ENCODE results near the gene CFAP61. TPM values are rescaled to one million over a fixed set of nuclear protein-coding genes. Genes with fewer than 3 reads are reported as not detected.

The CFAP61 gene
- total RNA-seq, 1 experiment from 2014 or later: 0.28 TPM

GRCh38 chr20:20318365-20319161 is 266.2 kb downstream of the CFAP61 start:
- no peaks in the 10 kb centered on the region for H3K4me1 ChIP-seq (ENCODE audit: control insufficient read depth, insufficient read depth, low read length)
- no peak for DNase-seq (ENCODE audit: low read depth, low spot score)
- H3K27me3 ChIP-seq (ENCODE audit: control insufficient read depth, insufficient read depth, low read length): no peaks in the 10 kb centered on the region
- H3K27ac ChIP-seq (ENCODE audit: low read length): no peak overlapping the region
- in situ Hi-C loops (cut with HindIII; ENCODE audit: low pct_unique_long_range_greater_than_20kb, low sequenced_read_pairs): no loop called here
- no peaks in the 10 kb centered on the region for H3K36me3 ChIP-seq (ENCODE audit: control insufficient read depth, insufficient read depth, low read length)
- CTCF ChIA-PET: no interaction called here
- H3K4me3 ChIP-seq (ENCODE audit: low read depth in 2 of 2, low read length in 2 of 2): no peak overlapping the region
- POLR2A ChIA-PET: no interaction called here
- no TSS peak for BruUV-seq (replicated peaks)
- intact Hi-C loops (cut with micrococcal nuclease; ENCODE audit: unreplicated experiment): no loop called here
- ATAC-seq: no peak
- no peaks in the 10 kb centered on the region for H3K9me3 ChIP-seq (ENCODE audit: control insufficient read depth, insufficient read depth, low read depth, low read length)
- TF ChIP-seq CTCF (IDR thresholded peaks at IDR 0.05) (no peak), POLR2AphosphoS5 (IDR thresholded peaks at IDR 0.05; ENCODE audit: low read depth, low read length) (no peak), REST (IDR thresholded peaks at IDR 0.05; ENCODE audit: insufficient read depth in 1 of 2, low read depth in 2 of 2, low read length in 1 of 2) (no peak), TCF7L2 (IDR thresholded peaks at IDR 0.05; ENCODE audit: low read depth, low read length) (no peak), SIN3A (IDR thresholded peaks at IDR 0.05; ENCODE audit: borderline replicate concordance, insufficient read depth, low read depth, low read length) (no peak)

- CTCF ChIA-PET: no interaction called here
Observed at GRCh38 chr20:20321134-20321533, 268.8 kb downstream of the CFAP61 start.

More at GRCh38 chr20:20321134-20321533, 268.8 kb downstream of the CFAP61 start:
- Histone ChIP-seq H3K4me3 (ENCODE audit: low read depth in 2 of 2, low read length in 2 of 2) (no peak overlapping the region), H3K4me1 (ENCODE audit: control insufficient read depth, insufficient read depth, low read length) (no peaks in the 10 kb centered on the region), H3K9me3 (ENCODE audit: control insufficient read depth, insufficient read depth, low read depth, low read length) (no peaks in the 10 kb centered on the region), H3K36me3 (ENCODE audit: control insufficient read depth, insufficient read depth, low read length) (no peaks in the 10 kb centered on the region), H3K27ac (ENCODE audit: low read length) (no peak overlapping the region), H3K27me3 (ENCODE audit: control insufficient read depth, insufficient read depth, low read length) (no peaks in the 10 kb centered on the region)
- ATAC-seq: no peak
- DNase-seq (ENCODE audit: low read depth, low spot score): no peak
- in situ Hi-C loops (cut with HindIII; ENCODE audit: low pct_unique_long_range_greater_than_20kb, low sequenced_read_pairs): no loop called here
- TF ChIP-seq REST (IDR thresholded peaks at IDR 0.05; ENCODE audit: insufficient read depth in 1 of 2, low read depth in 2 of 2, low read length in 1 of 2) (no peak), POLR2AphosphoS5 (IDR thresholded peaks at IDR 0.05; ENCODE audit: low read depth, low read length) (no peak), TCF7L2 (IDR thresholded peaks at IDR 0.05; ENCODE audit: low read depth, low read length) (no peak), SIN3A (IDR thresholded peaks at IDR 0.05; ENCODE audit: borderline replicate concordance, insufficient read depth, low read depth, low read length) (no peak), CTCF (IDR thresholded peaks at IDR 0.05) (no peak)
- intact Hi-C loops (cut with micrococcal nuclease; ENCODE audit: unreplicated experiment): no loop called here
- POLR2A ChIA-PET: no interaction called here
- no TSS peak for BruUV-seq (replicated peaks)
